Esophagus squamous epithelium (tissue), 4 donors: ENCODE results near the gene TEX48.

Source experiments
- CTCF ChIP-seq, 6 experiments: fragments of 450-650 bp in 4 of 6; fragments of 200-600 bp in 2 of 6; sonication (generic) in 2 of 6; IDR thresholded peaks; one replicate each; pipeline ENCODE4 v1.5.1; 2016 to 2019; ENCODE audit warnings: antibody characterized with exemption in 6 of 6, mild to moderate bottlenecking in 4 of 6, moderate library complexity in 4 of 6
- POLR2A ChIP-seq, 4 donors: fragments of 450-650 bp; IDR thresholded peaks; one replicate each; pipeline ENCODE4 v1.6.1; 2017; ENCODE audit warnings: antibody characterized with exemption in 4 of 4, mild to moderate bottlenecking in 4 of 4, moderate library complexity in 3 of 4

GRCh38 chr9:114627553-114627952, 54.4 kb downstream of the TEX48 start:
- TF ChIP-seq CTCF (IDR thresholded peaks at IDR 0.05) (no peak), POLR2A (IDR thresholded peaks at IDR 0.05) (no peak)
